H1 (cell line): ENCODE results near the gene DDX1. TPM values are rescaled to one million over a fixed set of nuclear protein-coding genes. Genes with fewer than 3 reads are reported as not detected.

Experiments used
- ATF3 ChIP-seq: IDR thresholded peaks from 2 replicates; pipeline ENCODE4 v1.6.1; 2011; ENCODE audit warnings: low read depth, mild to moderate bottlenecking, low read length; ENCODE audit not compliant: insufficient read depth
- CTCF ChIP-seq, 3 experiments: IDR thresholded peaks; 1 replicate in 2 of 3; 2 replicates in 1 of 3; pipeline versions ENCODE4 v1.5.1 to v1.6.1; 2011; ENCODE audit warnings: low read length in 3 of 3, mild to moderate bottlenecking in 3 of 3, inconsistent platforms in 2 of 3, low read depth in 1 of 3, moderate library complexity in 1 of 3; ENCODE audit not compliant: insufficient read depth in 1 of 3; ENCODE audit errors: control extremely low read depth in 1 of 3
- EZH2 ChIP-seq: fragments of 200-600 bp; sonication (generic); IDR thresholded peaks from 2 replicates; pipeline ENCODE4 v1.7.1; 2012; ENCODE audit warnings: low read depth, mild to moderate bottlenecking, moderate library complexity, low read length, inconsistent platforms; ENCODE audit not compliant: severe bottlenecking
- POLR2A ChIP-seq, 2 experiments: IDR thresholded peaks; 1 replicate in 1 of 2; 2 replicates in 1 of 2; pipeline ENCODE4 v1.6.1; 2011; ENCODE audit warnings: low read depth in 2 of 2, low read length in 2 of 2, mild to moderate bottlenecking in 2 of 2; ENCODE audit errors: control extremely low read depth in 1 of 2
- RXRA ChIP-seq: IDR thresholded peaks from 2 replicates; pipeline ENCODE4 v1.6.1; 2011; ENCODE audit warnings: low read depth, mild to moderate bottlenecking, low read length, moderate library complexity; ENCODE audit not compliant: insufficient read depth
- polyA plus RNA-seq, 7 experiments: library from polyadenylated mRNA; depleted of rRNA in 3 of 7; stranded (reverse) in 5 of 7; unstranded in 2 of 7; fragments of >200 nt in 5 of 7; fragments of 200-250 nt in 2 of 7; gene quantifications; 1 replicate in 5 of 7; 2 replicates in 1 of 7; 4 replicates in 1 of 7; pipeline versions ENCODE4 v1.2.1 to v1.2.3, GENCODE V29; 2011 to 2013; ENCODE audit warnings: missing spikeins in 2 of 7, mixed read lengths in 2 of 7
- total RNA-seq: library from RNA; stranded (reverse); fragmentation: NEBNext Ultra II Directional; extraction: Animal tissue kit (Norgen Biotek cat#: 25700); gene quantifications from 2 replicates; pipeline ENCODE4 v1.2.1, GENCODE V29; 2021

DDX1 gene
- total and polyA plus RNA-seq, 2 of the 8 experiments (the other 6 are each of a cell fraction or from before 2014, with no cell fraction given), result 51.1 to 161 TPM

GRCh38 chr2:15613736-15614429 lies 22.2 kb downstream of the DDX1 start (continued):
- TF ChIP-seq CTCF (IDR thresholded peaks at IDR 0.05; ENCODE audit: control extremely low read depth in 1 of 3, insufficient read depth in 1 of 3, low read depth in 1 of 3, low read length in 3 of 3), result no peak
- no peak for TF ChIP-seq ATF3
- no peak for TF ChIP-seq RXRA
- TF ChIP-seq POLR2A (IDR thresholded peaks at IDR 0.05; ENCODE audit: control extremely low read depth in 1 of 2, low read depth in 2 of 2, low read length in 2 of 2), result no peak
- TF ChIP-seq EZH2, result no peak
